GM12873 (cell line): ENCODE data around the gene COL4A1.

Source experiments
- TF ChIP-seq, protein P1 (sequence below): IDR thresholded peaks from 2 replicates; pipeline ENCODE4 v1.5.1; 2012; ENCODE audit warnings: low read depth, mild to moderate bottlenecking, moderate library complexity, low read length, control low read depth; ENCODE audit not compliant: insufficient read depth; ENCODE audit errors: missing control alignments

The COL4A1 gene

DNA sequence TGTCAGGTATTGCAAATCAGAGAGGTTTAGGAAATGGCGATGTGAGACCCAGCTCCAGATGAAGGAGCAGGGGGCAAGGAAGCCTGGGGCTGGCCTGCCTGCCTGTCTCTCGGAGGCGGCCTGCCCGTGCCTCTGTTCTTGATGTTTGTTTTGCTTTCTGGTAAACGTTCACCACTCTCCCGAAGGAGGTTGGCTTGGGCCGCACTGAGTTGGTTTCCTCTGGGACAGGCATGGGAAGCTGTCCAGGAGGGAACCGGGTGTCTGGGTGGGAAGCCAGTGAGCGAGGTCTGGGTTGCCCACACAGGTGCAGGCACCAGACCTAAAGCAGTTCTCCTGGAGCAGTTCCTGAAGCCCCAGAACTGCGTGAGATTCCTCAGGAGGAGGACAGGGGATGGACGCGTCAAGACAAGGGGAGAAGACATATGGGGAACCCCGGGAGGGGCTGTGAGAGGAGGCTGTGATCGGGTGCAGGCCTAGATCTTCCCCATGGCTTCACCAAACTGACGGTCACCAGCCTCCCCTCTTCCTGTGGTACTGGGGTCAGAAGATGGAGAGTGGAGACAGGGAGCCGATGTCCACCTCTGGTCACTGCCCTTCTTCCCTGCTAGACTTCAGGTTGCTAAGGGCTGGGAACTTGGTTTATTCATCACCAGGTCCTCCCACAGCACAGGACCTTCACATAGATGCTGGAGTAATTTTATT, 15.3 kb upstream of the COL4A1 start:
- TF ChIP-seq, protein P1, sequence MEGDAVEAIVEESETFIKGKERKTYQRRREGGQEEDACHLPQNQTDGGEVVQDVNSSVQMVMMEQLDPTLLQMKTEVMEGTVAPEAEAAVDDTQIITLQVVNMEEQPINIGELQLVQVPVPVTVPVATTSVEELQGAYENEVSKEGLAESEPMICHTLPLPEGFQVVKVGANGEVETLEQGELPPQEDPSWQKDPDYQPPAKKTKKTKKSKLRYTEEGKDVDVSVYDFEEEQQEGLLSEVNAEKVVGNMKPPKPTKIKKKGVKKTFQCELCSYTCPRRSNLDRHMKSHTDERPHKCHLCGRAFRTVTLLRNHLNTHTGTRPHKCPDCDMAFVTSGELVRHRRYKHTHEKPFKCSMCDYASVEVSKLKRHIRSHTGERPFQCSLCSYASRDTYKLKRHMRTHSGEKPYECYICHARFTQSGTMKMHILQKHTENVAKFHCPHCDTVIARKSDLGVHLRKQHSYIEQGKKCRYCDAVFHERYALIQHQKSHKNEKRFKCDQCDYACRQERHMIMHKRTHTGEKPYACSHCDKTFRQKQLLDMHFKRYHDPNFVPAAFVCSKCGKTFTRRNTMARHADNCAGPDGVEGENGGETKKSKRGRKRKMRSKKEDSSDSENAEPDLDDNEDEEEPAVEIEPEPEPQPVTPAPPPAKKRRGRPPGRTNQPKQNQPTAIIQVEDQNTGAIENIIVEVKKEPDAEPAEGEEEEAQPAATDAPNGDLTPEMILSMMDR, result no peak

DNA sequence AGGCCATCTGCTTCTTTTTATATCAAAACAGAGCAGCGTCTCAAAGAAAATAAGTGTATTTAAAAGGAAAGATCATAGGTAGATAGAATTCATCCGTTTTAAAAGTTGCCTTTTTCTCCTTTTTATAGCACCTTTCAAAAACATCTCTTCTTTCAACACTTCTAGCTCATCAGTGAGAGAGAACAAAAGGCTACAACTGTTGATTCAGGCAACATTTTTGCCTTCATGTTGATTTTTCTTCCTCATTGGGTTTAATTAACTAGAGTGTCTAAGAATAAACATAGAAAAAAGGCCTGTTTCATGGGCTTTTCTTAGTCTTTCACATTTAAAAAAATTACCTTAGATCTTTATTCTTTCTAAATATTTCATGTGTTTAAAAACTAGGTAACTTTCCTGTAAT, 13.7 kb upstream of the COL4A1 start:
- TF ChIP-seq, protein P1, result no peak

DNA sequence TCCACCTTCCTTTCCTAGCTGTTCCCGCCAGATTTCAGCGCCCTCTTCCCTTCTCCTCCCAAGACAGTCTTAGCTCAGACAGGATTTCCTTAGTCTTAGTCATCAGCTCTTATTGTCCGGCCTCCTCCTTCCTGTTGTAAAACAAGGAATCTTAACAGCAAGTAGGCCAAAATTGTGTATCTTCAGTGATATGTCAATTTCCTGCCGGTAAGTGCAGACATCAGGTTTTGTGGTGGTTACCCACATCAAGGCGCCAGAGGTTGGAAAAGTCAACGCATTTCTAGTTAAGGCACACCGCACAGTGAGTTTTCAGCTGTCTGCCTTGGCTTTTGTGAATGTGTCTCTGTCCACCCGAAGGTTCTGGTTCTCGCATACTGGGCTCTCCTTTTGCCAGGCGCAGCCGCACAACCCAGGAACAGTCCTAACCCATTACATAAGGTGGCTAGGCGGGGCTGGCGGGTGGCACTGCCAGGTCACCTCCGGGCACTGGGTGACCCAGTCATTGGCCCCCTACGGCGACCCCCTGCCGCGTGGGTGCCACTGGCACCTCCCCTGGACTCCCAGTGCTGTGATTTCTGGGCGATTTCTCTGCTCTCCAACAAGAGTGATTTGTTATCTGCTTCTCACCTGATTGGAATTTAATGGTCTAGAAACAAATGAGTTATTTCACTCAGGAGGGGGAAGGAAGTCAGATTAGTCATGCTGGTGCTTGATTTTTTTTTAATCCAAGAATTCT, 13.0 kb upstream of the COL4A1 start:
- TF ChIP-seq, protein P1, result no peak

DNA sequence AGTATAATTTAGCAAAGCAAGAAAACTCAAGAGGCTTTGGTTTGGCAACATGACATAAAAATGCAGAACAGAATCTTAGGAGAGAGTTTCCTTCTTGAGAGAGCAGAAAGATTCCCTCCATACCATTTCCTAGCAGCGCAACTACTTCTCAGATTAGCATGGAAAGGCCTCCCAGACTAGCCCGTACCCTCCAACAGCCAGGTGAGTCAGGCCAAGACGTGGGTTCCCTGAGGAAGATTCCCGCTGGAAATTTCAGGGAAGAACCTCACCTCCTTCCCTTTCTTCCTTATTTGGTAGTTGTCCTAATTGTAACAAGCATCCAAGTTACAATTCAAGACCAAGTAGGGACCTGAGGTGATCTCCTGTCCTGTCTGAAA, 12.4 kb upstream of the COL4A1 start:
- TF ChIP-seq, protein P1, result no peak

DNA sequence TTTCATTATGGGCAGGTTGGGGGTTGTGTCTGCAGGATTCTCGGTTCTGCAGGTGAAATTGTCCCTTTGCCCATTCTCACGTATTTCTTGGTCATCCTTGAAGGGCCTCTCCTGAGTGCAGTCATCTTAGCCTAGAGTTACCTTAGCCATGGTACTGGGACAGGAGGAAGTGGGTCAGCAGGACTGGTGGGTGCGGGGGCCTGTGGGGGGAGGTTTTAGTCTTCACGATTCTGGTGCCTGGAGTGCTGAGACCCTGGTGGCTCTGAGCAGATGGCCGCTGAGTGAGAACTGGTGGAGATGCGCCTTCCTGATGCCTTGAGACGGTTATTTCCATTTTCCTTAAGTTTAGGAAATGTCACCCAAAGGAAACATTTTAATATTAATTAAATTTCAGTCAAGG, 12.0 kb upstream of the COL4A1 start:
- TF ChIP-seq, protein P1, result no peak

DNA sequence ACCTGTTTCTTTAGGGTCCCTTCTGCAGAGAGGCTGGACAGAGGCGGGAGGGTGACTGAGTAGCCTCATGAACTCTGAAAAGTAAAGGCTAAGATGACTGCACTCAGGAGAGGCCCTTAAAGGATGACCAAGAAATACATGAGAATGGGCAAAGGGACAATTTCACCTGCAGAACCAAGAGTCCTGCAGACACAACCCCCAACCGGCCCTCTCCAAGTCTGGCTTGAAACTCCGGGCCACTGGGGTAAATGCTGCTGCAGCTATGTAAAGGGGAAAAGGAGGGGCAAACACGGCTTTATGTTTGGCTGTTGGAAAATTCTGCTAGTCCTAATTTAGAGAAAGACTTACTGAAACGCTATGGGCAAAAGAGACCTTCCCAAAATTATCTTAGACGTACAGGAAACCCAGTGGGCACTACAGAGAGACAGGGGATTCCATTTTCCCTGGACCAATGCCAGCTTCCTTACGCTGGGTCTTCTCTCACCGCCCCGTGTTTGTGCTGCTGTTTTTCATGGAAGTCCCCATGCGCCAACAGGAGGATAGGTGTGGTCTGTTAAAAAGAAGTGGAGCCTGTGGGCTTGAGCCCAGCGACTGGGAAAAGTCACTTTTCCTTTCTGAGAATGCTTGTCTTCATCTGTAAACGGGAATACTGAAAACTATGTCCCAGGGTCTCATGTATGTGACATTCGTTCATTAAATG, 10.7 kb upstream of the COL4A1 start:
- TF ChIP-seq, protein P1, result no peak

DNA sequence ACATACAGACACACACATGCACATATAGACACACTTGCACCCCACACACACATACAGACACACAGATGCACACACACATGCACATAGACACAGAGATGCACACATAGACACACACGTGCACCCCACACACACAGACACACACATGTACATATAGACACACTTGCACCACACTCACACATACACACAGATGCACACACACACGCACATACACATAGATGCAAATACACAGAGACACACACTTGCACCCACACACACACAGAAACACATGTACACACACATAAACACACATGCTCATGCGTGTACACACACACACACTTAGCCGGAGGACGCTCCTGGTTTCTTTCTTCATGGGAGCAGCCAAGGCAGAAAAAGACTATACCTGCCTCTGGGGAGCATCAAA, 10.1 kb upstream of the COL4A1 start:
- TF ChIP-seq, protein P1, result no peak
